HepG2 (cell line): ENCODE results near the gene PDGFB. TPM values are rescaled to one million over a fixed set of nuclear protein-coding genes. Genes with fewer than 3 reads are reported as not detected.

Experiments
- CCDC6 ChIP-seq: sonication (generic); formaldehyde crosslinking; IDR thresholded peaks from 2 replicates; pipeline ENCODE4 v1.8.1; 2022; ENCODE audit warnings: mild to moderate bottlenecking, missing genetic modification reagents, moderate library complexity
- CSRNP1 ChIP-seq: sonication (generic); formaldehyde crosslinking; IDR thresholded peaks from 2 replicates; pipeline ENCODE4 v1.8.1; 2023; ENCODE audit warnings: mild to moderate bottlenecking, missing genetic modification reagents
- IRX3 ChIP-seq: sonication (generic); formaldehyde crosslinking; IDR thresholded peaks from 2 replicates; pipeline ENCODE4 v1.8.1; 2023; ENCODE audit warnings: mild to moderate bottlenecking, low read depth, missing genetic modification reagents, borderline replicate concordance
- MIER3 ChIP-seq: IDR thresholded peaks from 2 replicates; pipeline ENCODE4 v1.6.1; 2016; ENCODE audit warnings: missing compliant biosample characterization, borderline replicate concordance
- MTF2 ChIP-seq: sonication (generic); formaldehyde crosslinking; IDR thresholded peaks from 2 replicates; pipeline ENCODE4 v1.5.0; 2020; ENCODE audit warnings: missing genetic modification reagents, borderline replicate concordance
- RBAK ChIP-seq: sonication (generic); formaldehyde crosslinking; IDR thresholded peaks from 2 replicates; pipeline ENCODE4 v1.5.1; 2020; ENCODE audit warnings: mild to moderate bottlenecking, missing genetic modification reagents
- RXRB ChIP-seq: IDR thresholded peaks from 2 replicates; pipeline ENCODE4 v1.6.1; 2016; ENCODE audit warnings: borderline replicate concordance, missing genetic modification reagents, missing compliant biosample characterization
- TFDP2 ChIP-seq: sonication (generic); formaldehyde crosslinking; IDR thresholded peaks from 2 replicates; pipeline ENCODE4 v1.4.0; 2020; ENCODE audit warnings: missing genetic modification reagents
- U2AF1 ChIP-seq: fragments of 200-400 bp; formaldehyde crosslinking; optimal IDR thresholded peaks from 2 replicates; pipeline ENCODE3; 2017; ENCODE audit warnings: mild to moderate bottlenecking, low read depth, low read length
- ZBTB7A ChIP-seq: sonication (generic); formaldehyde crosslinking; IDR thresholded peaks from 2 replicates; pipeline ENCODE4 v1.8.0; 2022; ENCODE audit warnings: mild to moderate bottlenecking, missing genetic modification reagents
- ZFX ChIP-seq: sonication (generic); formaldehyde crosslinking; IDR thresholded peaks from 2 replicates; pipeline ENCODE4 v1.4.0; 2020; ENCODE audit warnings: mild to moderate bottlenecking, low read depth, missing genetic modification reagents, moderate library complexity
- ZNF296 ChIP-seq: sonication (generic); formaldehyde crosslinking; conservative IDR thresholded peaks from 2 replicates; pipeline ENCODE4 v1.5.0; 2020; ENCODE audit warnings: mild to moderate bottlenecking, missing genetic modification reagents
- ZSCAN25 ChIP-seq: sonication (generic); formaldehyde crosslinking; IDR thresholded peaks from 2 replicates; pipeline ENCODE4 v1.8.0; 2022; ENCODE audit warnings: mild to moderate bottlenecking, missing genetic modification reagents
- polyA plus RNA-seq, 8 experiments: library from polyadenylated mRNA; depleted of rRNA in 3 of 8; stranded (reverse) in 7 of 8; unstranded in 1 of 8; fragments of >200 nt; fragmentation: Illumina TruSeq in 4 of 8; extraction: Trizol in 4 of 8; gene quantifications; 2 replicates each; pipeline versions ENCODE4 v1.2.1 to v1.2.3, GENCODE V29; 2011 to 2016; ENCODE audit warnings: low read depth in 4 of 8, missing spikeins in 1 of 8, mixed read lengths in 1 of 8; ENCODE audit not compliant: insufficient read depth in 1 of 8
- total RNA-seq, 5 experiments: library from RNA; depleted of rRNA; stranded (reverse); fragments of >200 nt; fragmentation: Illumina TruSeq; extraction: Trizol; gene quantifications; 2 replicates each; pipeline ENCODE4 v1.2.3, GENCODE V29; 2016; ENCODE audit warnings: low read depth in 1 of 5
- TF ChIP-seq, protein P1 (sequence below), 2 experiments: fragments of 450-650 bp in 1 of 2; sonication (generic) in 1 of 2; formaldehyde crosslinking in 1 of 2; IDR thresholded peaks; 2 replicates each; pipeline versions ENCODE4 v1.6.1 to v1.8.0; 2016 to 2022; ENCODE audit warnings: antibody characterized with exemption in 1 of 2, mild to moderate bottlenecking in 1 of 2, missing genetic modification reagents in 1 of 2
- TF ChIP-seq, protein P2 (sequence below): IDR thresholded peaks from 2 replicates; pipeline ENCODE4 v1.6.1; 2016; ENCODE audit warnings: control low read depth

Gene PDGFB
- total and polyA plus RNA-seq, 2 of the 13 experiments (the other 11 are each of a cell fraction or from before 2014, with no cell fraction given): 1.4 to 10.1 TPM

- TF ChIP-seq ZFX: peak; percentile 25; the same call in 1 of the 2 replicates
- TF ChIP-seq ZNF296 (CRISPR knock-in tag): no peak
- TF ChIP-seq, protein P1, sequence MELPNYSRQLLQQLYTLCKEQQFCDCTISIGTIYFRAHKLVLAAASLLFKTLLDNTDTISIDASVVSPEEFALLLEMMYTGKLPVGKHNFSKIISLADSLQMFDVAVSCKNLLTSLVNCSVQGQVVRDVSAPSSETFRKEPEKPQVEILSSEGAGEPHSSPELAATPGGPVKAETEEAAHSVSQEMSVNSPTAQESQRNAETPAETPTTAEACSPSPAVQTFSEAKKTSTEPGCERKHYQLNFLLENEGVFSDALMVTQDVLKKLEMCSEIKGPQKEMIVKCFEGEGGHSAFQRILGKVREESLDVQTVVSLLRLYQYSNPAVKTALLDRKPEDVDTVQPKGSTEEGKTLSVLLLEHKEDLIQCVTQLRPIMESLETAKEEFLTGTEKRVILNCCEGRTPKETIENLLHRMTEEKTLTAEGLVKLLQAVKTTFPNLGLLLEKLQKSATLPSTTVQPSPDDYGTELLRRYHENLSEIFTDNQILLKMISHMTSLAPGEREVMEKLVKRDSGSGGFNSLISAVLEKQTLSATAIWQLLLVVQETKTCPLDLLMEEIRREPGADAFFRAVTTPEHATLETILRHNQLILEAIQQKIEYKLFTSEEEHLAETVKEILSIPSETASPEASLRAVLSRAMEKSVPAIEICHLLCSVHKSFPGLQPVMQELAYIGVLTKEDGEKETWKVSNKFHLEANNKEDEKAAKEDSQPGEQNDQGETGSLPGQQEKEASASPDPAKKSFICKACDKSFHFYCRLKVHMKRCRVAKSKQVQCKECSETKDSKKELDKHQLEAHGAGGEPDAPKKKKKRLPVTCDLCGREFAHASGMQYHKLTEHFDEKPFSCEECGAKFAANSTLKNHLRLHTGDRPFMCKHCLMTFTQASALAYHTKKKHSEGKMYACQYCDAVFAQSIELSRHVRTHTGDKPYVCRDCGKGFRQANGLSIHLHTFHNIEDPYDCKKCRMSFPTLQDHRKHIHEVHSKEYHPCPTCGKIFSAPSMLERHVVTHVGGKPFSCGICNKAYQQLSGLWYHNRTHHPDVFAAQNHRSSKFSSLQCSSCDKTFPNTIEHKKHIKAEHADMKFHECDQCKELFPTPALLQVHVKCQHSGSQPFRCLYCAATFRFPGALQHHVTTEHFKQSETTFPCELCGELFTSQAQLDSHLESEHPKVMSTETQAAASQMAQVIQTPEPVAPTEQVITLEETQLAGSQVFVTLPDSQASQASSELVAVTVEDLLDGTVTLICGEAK (IDR thresholded peaks at IDR 0.05): no peak
- TF ChIP-seq, protein P1 (CRISPR knock-in tag; IDR thresholded peaks at IDR 0.05): no peak; the same call in 1 of the 2 replicates
- TF ChIP-seq MTF2 (CRISPR knock-in tag): no peak
- TF ChIP-seq ZBTB7A: peak; percentile 95
- no peak for TF ChIP-seq CCDC6 (CRISPR knock-in tag)
- peak; percentile 32 for TF ChIP-seq U2AF1
- TF ChIP-seq IRX3: no peak
- no peak for TF ChIP-seq TFDP2 (CRISPR knock-in tag)
- peak; percentile 94 for TF ChIP-seq ZSCAN25 (CRISPR knock-in tag)
- TF ChIP-seq CSRNP1 (CRISPR knock-in tag): no peak
- TF ChIP-seq RBAK (CRISPR knock-in tag): no peak
- TF ChIP-seq, protein P2, sequence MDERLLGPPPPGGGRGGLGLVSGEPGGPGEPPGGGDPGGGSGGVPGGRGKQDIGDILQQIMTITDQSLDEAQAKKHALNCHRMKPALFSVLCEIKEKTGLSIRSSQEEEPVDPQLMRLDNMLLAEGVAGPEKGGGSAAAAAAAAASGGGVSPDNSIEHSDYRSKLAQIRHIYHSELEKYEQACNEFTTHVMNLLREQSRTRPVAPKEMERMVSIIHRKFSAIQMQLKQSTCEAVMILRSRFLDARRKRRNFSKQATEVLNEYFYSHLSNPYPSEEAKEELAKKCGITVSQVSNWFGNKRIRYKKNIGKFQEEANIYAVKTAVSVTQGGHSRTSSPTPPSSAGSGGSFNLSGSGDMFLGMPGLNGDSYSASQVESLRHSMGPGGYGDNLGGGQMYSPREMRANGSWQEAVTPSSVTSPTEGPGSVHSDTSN: no peak
- no peak for TF ChIP-seq MIER3
- peak; percentile 47; the same call in 1 of the 2 replicates for TF ChIP-seq RXRB
Measured at GRCh38 chr22:39243439-39244135, 1.2 kb downstream of the PDGFB start (continued).
